Lung microvascular endothelial cell (primary cell): ENCODE results near the gene SPA17. TPM values are rescaled to one million over a fixed set of nuclear protein-coding genes. Genes with fewer than 3 reads are reported as not detected.

Experiments
- total RNA-seq: library from RNA; depleted of rRNA; stranded (reverse); fragments of >200 nt; gene quantifications from 2 replicates; pipeline ENCODE4 v1.2.1, GENCODE V29; 2014

SPA17 gene
- total RNA-seq, 1 donor from 2014 or later = 3.6 TPM

Other genes with a start within 250 kb of the SPA17 start
- not detected in 2 replicates for gene OR8B4, start 249.0 kb upstream of the SPA17 start, total RNA-seq
- not detected in 2 replicates for gene OR8B8, start 228.2 kb upstream of the SPA17 start, total RNA-seq
- gene OR8B12, start 130.2 kb upstream of the SPA17 start, total RNA-seq = not detected in 2 replicates
- gene OR8A1, start 103.9 kb upstream of the SPA17 start, total RNA-seq = under 0.01 TPM in 1 of 2 replicates, not detected in the other
- gene PANX3, start 62.5 kb upstream of the SPA17 start, total RNA-seq = not detected in 2 replicates
- 11.6 and 19.2 TPM in 2 replicates for gene TBRG1, start 51.0 kb upstream of the SPA17 start, total RNA-seq
- 6.8 and 7.5 TPM in 2 replicates for gene SIAE, start 165 bp upstream of the SPA17 start, total RNA-seq
- 0.20 and 0.65 TPM in 2 replicates for gene NRGN, start 66.0 kb downstream of the SPA17 start, total RNA-seq
- under 0.01 TPM in 1 of 2 replicates, not detected in the other for gene VSIG2, start 78.4 kb downstream of the SPA17 start, total RNA-seq
- gene ESAM, start 88.4 kb downstream of the SPA17 start, total RNA-seq = 8.9 and 35.1 TPM in 2 replicates
- 3.9 and 5.6 TPM in 2 replicates for gene MSANTD2, start 126.5 kb downstream of the SPA17 start, total RNA-seq
- 5.7 and 14.7 TPM in 2 replicates for gene ROBO3, start 191.5 kb downstream of the SPA17 start, total RNA-seq
- gene ROBO4, start 224.0 kb downstream of the SPA17 start, total RNA-seq = 272 and 369 TPM in 2 replicates
- under 0.01 and 0.20 TPM in 2 replicates for gene HEPN1, start 245.3 kb downstream of the SPA17 start, total RNA-seq